GM19463 (cell line): ENCODE measurements around the gene SEZ6L.
"Not testable (repeated sequence)": the region's sequence is repeated elsewhere in the genome, so short reads cannot be mapped to it uniquely, and the experiment has no call there.

Experiments
- ATAC-seq: cut with Tn5 transposase; IDR thresholded peaks from one replicate; pipeline ENCODE4 v1.9.1; 2021; ENCODE audit warnings: mild to moderate bottlenecking, moderate library complexity; ENCODE audit not compliant: unreplicated experiment

The SEZ6L gene

GRCh38 chr22:26374391-26375026, 205.2 kb downstream of the SEZ6L start:
- no peak for ATAC-seq

- ATAC-seq: no peak
Observed at GRCh38 chr22:26377170-26377830, 208.0 kb downstream of the SEZ6L start.

GRCh38 chr22:26380072-26380830, 211.0 kb downstream of the SEZ6L start:
- ATAC-seq: no peak

GRCh38 chr22:26382782-26383181, 213.5 kb downstream of the SEZ6L start:
- no peak for ATAC-seq

GRCh38 chr22:26383968-26384556, 214.8 kb downstream of the SEZ6L start:
- ATAC-seq: no peak

- ATAC-seq: no peak
Observed at GRCh38 chr22:26385164-26385563, 215.9 kb downstream of the SEZ6L start.

GRCh38 chr22:26389125-26389524, 219.9 kb downstream of the SEZ6L start:
- no peak for ATAC-seq

- ATAC-seq: no peak
Observed at GRCh38 chr22:26391091-26391490, 221.8 kb downstream of the SEZ6L start.

GRCh38 chr22:26391623-26392022, 222.4 kb downstream of the SEZ6L start:
- no peak for ATAC-seq

- ATAC-seq: no peak
Observed at GRCh38 chr22:26393929-26394328, 224.7 kb downstream of the SEZ6L start.

- ATAC-seq: no peak
Observed at GRCh38 chr22:26394777-26395176, 225.5 kb downstream of the SEZ6L start.

GRCh38 chr22:26395926-26396325, 226.7 kb downstream of the SEZ6L start:
- ATAC-seq: no peak

GRCh38 chr22:26398741-26399153, 229.5 kb downstream of the SEZ6L start:
- ATAC-seq: no peak

- no peak for ATAC-seq
Observed at GRCh38 chr22:26399289-26399688, 230.0 kb downstream of the SEZ6L start.

GRCh38 chr22:26401726-26402125, 232.5 kb downstream of the SEZ6L start:
- no peak for ATAC-seq

- no peak for ATAC-seq
Observed at GRCh38 chr22:26404851-26405421, 235.7 kb downstream of the SEZ6L start.

- no peak for ATAC-seq
Observed at GRCh38 chr22:26406118-26406517, 236.9 kb downstream of the SEZ6L start.

- not testable (repeated sequence) for ATAC-seq
Observed at GRCh38 chr22:26408562-26409220, 239.4 kb downstream of the SEZ6L start.

- no peak for ATAC-seq
Observed at GRCh38 chr22:26409719-26410335, 240.6 kb downstream of the SEZ6L start.

GRCh38 chr22:26410386-26410785, 241.1 kb downstream of the SEZ6L start:
- ATAC-seq: no peak
